HAP-1 (cell line): Measurements from ENCODE around the gene ZIC1.
A peak's percentile ranks its signal among the peaks of the same experiment; 100 is the strongest.

Source experiments
- DNase-seq, 2 experiments: peaks; one replicate each; pipeline ENCODE4 v3.0.0-alpha.2; 2016 to 2020; ENCODE audit warnings: low spot score in 2 of 2
- H3K27me3 ChIP-seq: fragments of 250-450 bp; sonication (Bioruptor Pico); 2 replicates; pipeline ENCODE4 v1.5.1; 2020; ENCODE audit warnings: low read depth, mild to moderate bottlenecking, moderate library complexity
- H3K36me3 ChIP-seq: fragments of 250-450 bp; sonication (Bioruptor Pico); replicated peaks from 2 replicates; pipeline ENCODE4 v1.5.1; 2020; ENCODE audit warnings: mild to moderate bottlenecking
- H3K4me1 ChIP-seq: fragments of 250-450 bp; sonication (Bioruptor Pico); 2 replicates; pipeline ENCODE4 v1.5.1; 2020; ENCODE audit warnings: mild to moderate bottlenecking
- H3K4me3 ChIP-seq: fragments of 250-450 bp; sonication (Bioruptor Pico); 2 replicates; pipeline ENCODE4 v1.5.1; 2020; ENCODE audit warnings: mild to moderate bottlenecking, moderate library complexity
- H3K9me3 ChIP-seq: fragments of 250-450 bp; sonication (Bioruptor Pico); 2 replicates; pipeline ENCODE4 v1.5.1; 2020; ENCODE audit warnings: mild to moderate bottlenecking, moderate library complexity
- in situ Hi-C: fragments of 300-500 bp; cut with MboI; formaldehyde crosslinking; loops from 3 replicates; pipeline ENCODE4 v1.14.3; 2020; ENCODE audit warnings: low sequenced_read_pairs, inconsistent platforms, mixed read lengths

Gene ZIC1

GRCh38 chr3:147423537-147423797 is 14.3 kb downstream of the ZIC1 start:
- DNase-seq, result no peak
- Histone ChIP-seq H3K36me3 (no peaks in the 10 kb centered on the region), H3K9me3 (no peaks in the 10 kb centered on the region), H3K4me1 (no peaks in the 10 kb centered on the region), H3K4me3 (no peak overlapping the region), H3K27me3 (no peaks in the 10 kb centered on the region; the same call in 1 of the 2 replicates)
- in situ Hi-C loops, result no loop called here

GRCh38 chr3:147423798-147424580 is 14.8 kb downstream of the ZIC1 start:
- Histone ChIP-seq H3K4me3 (no peak overlapping the region), H3K4me1 (no peaks in the 10 kb centered on the region), H3K27me3 (no peaks in the 10 kb centered on the region; the same call in 1 of the 2 replicates), H3K36me3 (no peaks in the 10 kb centered on the region), H3K9me3 (no peaks in the 10 kb centered on the region)
- in situ Hi-C loops, result no loop called here
- no peak for DNase-seq

GRCh38 chr3:147424581-147425387 is 15.6 kb downstream of the ZIC1 start:
- DNase-seq, result no peak
- no peaks in the 10 kb centered on the region for H3K36me3 ChIP-seq
- H3K27me3 ChIP-seq, result no peaks in the 10 kb centered on the region; the same call in 1 of the 2 replicates
- no peak overlapping the region for H3K4me3 ChIP-seq
- no peaks in the 10 kb centered on the region for H3K9me3 ChIP-seq
- no peaks in the 10 kb centered on the region for H3K4me1 ChIP-seq
- in situ Hi-C loops, result no loop called here

DNA sequence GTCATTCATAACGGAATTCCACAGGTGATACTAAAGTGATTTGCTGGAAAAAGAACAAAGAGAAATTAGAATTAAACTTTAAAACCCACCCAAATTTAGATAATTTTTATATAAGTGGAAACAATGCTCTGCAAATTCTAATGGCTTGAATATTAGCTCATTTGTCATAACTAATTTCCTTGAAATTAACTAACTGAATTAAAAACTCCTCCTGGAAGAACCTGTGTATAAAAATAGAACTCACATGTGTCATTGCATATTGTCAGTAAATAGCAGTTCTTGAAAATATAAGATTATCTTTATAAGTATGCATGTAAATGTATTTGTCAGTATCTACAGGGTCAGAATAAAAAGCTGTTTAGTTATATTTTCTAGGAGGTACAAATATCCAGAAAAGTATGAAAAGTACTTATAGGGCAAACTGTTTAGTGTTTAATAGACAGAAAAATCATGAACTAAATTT is 16.3 kb downstream of the ZIC1 start:
- no peaks in the 10 kb centered on the region for H3K4me1 ChIP-seq
- no peaks in the 10 kb centered on the region; the same call in 1 of the 2 replicates for H3K27me3 ChIP-seq
- H3K4me3 ChIP-seq, result no peak overlapping the region
- in situ Hi-C loops, result no loop called here
- no peaks in the 10 kb centered on the region for H3K9me3 ChIP-seq
- H3K36me3 ChIP-seq, result no peaks in the 10 kb centered on the region
- DNase-seq, result no peak

DNA sequence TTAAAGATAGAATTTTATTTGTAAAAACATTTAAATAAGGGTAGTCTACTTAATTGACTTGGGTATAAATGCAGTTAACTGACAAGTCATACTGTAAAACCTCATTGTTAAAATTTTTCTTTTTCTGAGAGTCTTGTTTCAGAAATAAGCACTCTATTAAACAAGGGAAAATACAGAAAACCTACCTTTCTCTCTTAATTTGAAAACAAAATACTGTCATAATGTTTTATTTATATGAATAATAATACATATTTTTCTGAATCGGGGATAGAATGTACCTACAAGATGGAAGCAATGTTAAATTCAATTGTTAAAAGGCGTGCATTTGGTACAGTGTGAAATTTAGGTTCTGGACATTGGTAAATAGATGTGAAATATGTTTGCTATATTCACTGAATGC is 17.8 kb downstream of the ZIC1 start:
- in situ Hi-C loops, result no loop called here
- H3K27me3 ChIP-seq, result no peaks in the 10 kb centered on the region; the same call in 1 of the 2 replicates

DNA sequence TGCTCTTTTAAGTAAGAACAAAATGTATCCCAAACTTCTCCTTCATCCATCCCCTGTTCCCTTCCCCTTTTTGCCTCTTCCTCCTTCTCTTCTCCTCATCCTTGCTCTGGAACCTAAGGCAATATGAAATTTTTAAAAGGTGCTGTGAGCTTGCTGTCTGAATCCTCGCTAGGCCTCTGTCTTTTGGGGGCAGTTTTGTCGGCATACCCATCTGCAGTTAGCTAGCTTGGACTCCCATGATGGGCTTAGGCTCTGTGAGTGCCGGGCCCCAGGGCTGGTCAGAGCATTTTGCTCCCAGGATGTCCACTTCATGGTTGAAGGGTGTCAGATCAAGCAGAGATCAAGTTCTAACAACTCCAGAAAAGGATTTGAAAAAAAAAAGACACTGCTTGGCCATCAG is 18.6 kb downstream of the ZIC1 start:
- in situ Hi-C loops, result no loop called here
- no peak overlapping the region for H3K4me3 ChIP-seq
- H3K9me3 ChIP-seq, result no peaks in the 10 kb centered on the region
- no peak for DNase-seq
- no peaks in the 10 kb centered on the region for H3K36me3 ChIP-seq
- no peaks in the 10 kb centered on the region for H3K4me1 ChIP-seq
- H3K27me3 ChIP-seq, result no peaks in the 10 kb centered on the region; the same call in 1 of the 2 replicates

More for the DNA sequence above, 17.8 kb downstream of the ZIC1 start:
- Histone ChIP-seq H3K4me3 (no peak overlapping the region), H3K36me3 (no peaks in the 10 kb centered on the region), H3K4me1 (no peaks in the 10 kb centered on the region), H3K9me3 (no peaks in the 10 kb centered on the region)
- DNase-seq, result no peak

DNA sequence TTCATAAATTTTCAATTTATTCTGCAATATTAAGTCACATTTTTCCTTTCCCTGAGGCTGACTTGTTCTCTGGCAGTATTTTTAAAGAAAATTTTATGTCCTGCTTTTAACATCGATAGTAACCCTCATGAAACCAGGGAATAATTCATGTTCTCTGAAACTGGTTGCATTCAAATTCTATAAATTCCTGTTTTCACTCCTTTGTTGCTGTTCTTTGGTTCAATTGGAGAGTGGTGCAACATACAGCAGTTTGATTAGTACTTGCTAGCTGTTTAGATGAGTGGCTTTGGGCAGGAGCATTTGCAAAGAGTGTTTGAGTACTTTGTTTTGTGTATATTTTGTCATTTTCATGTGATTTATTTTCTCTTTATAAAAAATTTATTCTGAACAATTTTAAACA is 19.2 kb downstream of the ZIC1 start:
- H3K9me3 ChIP-seq, result no peaks in the 10 kb centered on the region
- no peaks in the 10 kb centered on the region for H3K36me3 ChIP-seq
- DNase-seq, result no peak
- in situ Hi-C loops, result no loop called here
- H3K4me3 ChIP-seq, result no peak overlapping the region
- no peaks in the 10 kb centered on the region; the same call in 1 of the 2 replicates for H3K27me3 ChIP-seq
- no peaks in the 10 kb centered on the region for H3K4me1 ChIP-seq

DNA sequence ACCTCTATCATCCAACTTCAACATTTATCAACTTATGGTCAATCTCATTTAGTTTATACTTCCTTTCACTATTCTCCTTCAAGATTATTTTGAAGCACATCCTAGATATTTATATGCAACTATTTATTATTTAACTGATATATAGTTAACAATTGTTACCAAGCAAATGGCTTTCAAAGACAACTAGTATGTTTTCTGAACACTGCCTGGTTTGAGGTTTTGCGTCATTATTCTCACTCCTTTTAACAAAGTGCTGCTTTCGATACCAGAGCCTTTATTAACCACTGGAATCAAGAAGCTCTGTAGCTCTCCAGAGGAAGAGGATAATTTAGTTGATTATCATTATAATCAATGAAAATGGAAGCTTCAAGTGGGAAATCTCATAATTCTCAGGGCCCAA is 19.6 kb downstream of the ZIC1 start:
- in situ Hi-C loops, result no loop called here
- no peaks in the 10 kb centered on the region; the same call in 1 of the 2 replicates for H3K27me3 ChIP-seq
- no peak for DNase-seq
- no peak overlapping the region for H3K4me3 ChIP-seq
- no peaks in the 10 kb centered on the region for H3K9me3 ChIP-seq
- no peaks in the 10 kb centered on the region for H3K36me3 ChIP-seq
- no peaks in the 10 kb centered on the region for H3K4me1 ChIP-seq

DNA sequence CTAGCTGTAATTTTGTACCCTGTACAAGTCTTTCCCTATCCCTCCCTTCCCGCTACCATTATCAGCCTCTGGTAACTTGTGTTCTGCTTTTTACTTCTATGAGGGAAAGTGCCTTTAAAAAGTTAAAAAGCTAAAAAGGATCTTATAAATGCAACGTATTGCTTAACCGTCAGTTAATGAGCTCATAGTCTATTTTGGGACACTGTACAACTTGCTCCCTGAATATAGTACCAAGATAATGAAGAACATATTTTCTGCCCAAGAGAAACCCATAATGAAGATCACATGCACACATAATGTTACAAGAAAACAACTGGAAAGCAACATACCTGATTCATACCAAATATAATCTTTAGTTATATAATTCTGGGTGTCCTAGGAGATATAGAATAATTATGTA is 22.6 kb downstream of the ZIC1 start:
- Histone ChIP-seq H3K27me3 (no peaks in the 10 kb centered on the region), H3K9me3 (no peaks in the 10 kb centered on the region), H3K4me1 (no peaks in the 10 kb centered on the region), H3K4me3 (no peak overlapping the region), H3K36me3 (no peaks in the 10 kb centered on the region)
- in situ Hi-C loops, result no loop called here
- DNase-seq, result no peak

DNA sequence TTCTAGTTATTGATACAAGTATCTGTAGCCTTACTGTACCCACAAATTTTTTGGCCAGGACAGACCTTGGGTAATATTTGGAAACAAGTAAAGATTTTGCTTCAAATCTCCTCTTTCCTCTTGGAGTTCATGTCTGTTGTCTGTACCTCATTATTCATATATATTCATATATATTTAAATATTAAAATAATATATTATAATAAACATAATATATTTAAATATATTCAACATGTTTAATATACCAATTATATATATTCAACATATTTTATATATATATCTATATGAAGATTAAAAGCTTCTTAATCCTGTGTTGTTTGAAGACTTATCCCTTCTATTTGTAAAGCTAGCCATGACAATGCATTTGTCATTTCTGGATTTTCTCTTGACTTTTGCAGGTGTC is 38.1 kb downstream of the ZIC1 start:
- Histone ChIP-seq H3K4me1 (peaks cover 8% of the 10 kb centered on the region), H3K27me3 (no peaks in the 10 kb centered on the region; the same call in 1 of the 2 replicates), H3K4me3 (no peak overlapping the region), H3K36me3 (no peaks in the 10 kb centered on the region), H3K9me3 (no peaks in the 10 kb centered on the region)
- in situ Hi-C loops, result no loop called here
- no peak for DNase-seq

DNA sequence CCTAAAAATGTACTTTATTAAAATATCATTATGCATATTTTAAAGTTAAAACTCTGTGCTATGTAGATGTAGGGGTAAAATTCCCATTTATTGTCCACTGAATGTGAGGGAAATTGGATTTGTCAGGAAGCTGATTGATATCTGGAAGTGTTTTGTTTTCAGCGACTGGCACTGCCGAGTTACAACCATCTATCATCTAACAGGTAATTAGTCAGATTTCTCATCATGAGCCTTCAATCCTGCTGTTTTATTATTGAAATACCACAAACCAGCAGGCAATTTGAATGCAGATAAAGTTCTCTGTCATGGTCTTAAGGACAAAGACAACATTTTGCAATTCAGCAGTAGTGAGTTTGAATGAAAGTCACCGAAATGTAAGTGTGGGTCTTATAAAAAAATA is 40.5 kb downstream of the ZIC1 start:
- peaks cover 8% of the 10 kb centered on the region for H3K4me1 ChIP-seq
- in situ Hi-C loops, result no loop called here
- no peaks in the 10 kb centered on the region for H3K36me3 ChIP-seq
- H3K9me3 ChIP-seq, result no peaks in the 10 kb centered on the region
- no peaks in the 10 kb centered on the region; the same call in 1 of the 2 replicates for H3K27me3 ChIP-seq
- H3K4me3 ChIP-seq, result no peak overlapping the region
- peak; percentile 12 to 53 for DNase-seq

DNA sequence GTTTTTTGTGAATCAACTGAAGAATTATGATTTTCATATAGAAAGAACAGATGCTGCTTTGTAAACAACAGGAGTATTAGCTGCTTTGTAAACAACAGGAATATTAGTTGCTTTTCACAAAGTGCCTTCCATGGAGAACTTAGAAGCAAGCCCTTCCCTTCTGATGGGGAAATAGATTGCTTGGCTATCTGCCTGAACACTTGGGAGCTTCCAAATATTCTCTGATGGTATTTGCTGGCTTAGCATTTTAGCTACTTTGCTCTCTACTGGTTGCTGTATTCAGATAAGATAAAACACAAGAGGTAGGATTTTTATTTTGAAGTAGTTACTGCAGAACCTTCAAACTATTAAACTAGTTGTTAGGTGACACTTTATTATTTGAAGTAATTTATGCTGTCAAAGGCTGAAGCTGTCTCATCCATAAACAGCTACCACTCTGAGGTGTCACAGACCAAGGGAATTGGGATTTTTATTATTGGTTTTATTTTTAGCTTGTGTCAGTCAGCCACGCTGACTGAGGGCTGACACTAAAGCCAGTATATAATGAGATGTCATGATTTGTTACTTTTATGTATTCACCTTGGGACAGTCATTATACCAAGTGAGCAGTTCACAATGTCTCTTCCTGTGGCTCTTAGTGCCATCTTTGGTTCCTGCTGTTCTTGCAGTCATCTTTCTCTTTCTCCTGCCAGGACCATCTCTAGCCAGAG is 50.0 kb downstream of the ZIC1 start:
- in situ Hi-C loops, result no loop called here
- DNase-seq, result no peak
- Histone ChIP-seq H3K4me1 (no peaks in the 10 kb centered on the region), H3K27me3 (no peaks in the 10 kb centered on the region), H3K9me3 (no peaks in the 10 kb centered on the region), H3K4me3 (no peak overlapping the region), H3K36me3 (no peaks in the 10 kb centered on the region)

- H3K9me3 ChIP-seq, result no peaks in the 10 kb centered on the region
- no peak for DNase-seq
- H3K27me3 ChIP-seq, result no peaks in the 10 kb centered on the region
- in situ Hi-C loops, result no loop called here
- H3K4me1 ChIP-seq, result no peaks in the 10 kb centered on the region
- H3K4me3 ChIP-seq, result no peak overlapping the region
- H3K36me3 ChIP-seq, result no peaks in the 10 kb centered on the region
Observed at GRCh38 chr3:147462856-147463255, 53.7 kb downstream of the ZIC1 start.
